H1 (cell line): ENCODE results near the gene ADCY2. TPM values are rescaled to one million over a fixed set of nuclear protein-coding genes. Genes with fewer than 3 reads are reported as not detected.

Source experiments
- CTCF ChIA-PET: fragments of 300-600 bp; sonication (Branson Sonifier 250); formaldehyde crosslinking; loops from one replicate; lab custom pipeline; 2021; ENCODE audit not compliant: partially characterized antibody; lab: Charles Lee
- POLR2A ChIA-PET: fragments of 300-600 bp; sonication (Branson Sonifier 250); formaldehyde crosslinking; loops from one replicate; lab custom pipeline; 2021; ENCODE audit warnings: inconsistent platforms; ENCODE audit not compliant: partially characterized antibody; lab: Charles Lee
- DNase-seq, 2 experiments: peaks; one replicate each; pipeline versions ENCODE4 v3.0.0 to v3.0.0-alpha.2; 2010 to 2022; ENCODE audit warnings: low spot score in 2 of 2, low read depth in 1 of 2, mixed read lengths in 1 of 2
- FAIRE-seq: peaks from 2 replicates; lab custom pipeline; 2011; peaks lifted over from hg19 to GRCh38; lab: Jason Lieb, UNC
- H2AFZ ChIP-seq: 2 replicates; pipeline ENCODE4 v1.8.1; 2012; ENCODE audit warnings: low read length, inconsistent platforms
- H2AK5ac ChIP-seq: 2 replicates; pipeline ENCODE4 v1.6.1; 2013; ENCODE audit warnings: low read depth, low read length
- H2BK120ac ChIP-seq: replicated peaks from 2 replicates; pipeline ENCODE3; 2013; ENCODE audit warnings: low read depth, low read length, inconsistent platforms
- H2BK12ac ChIP-seq: 2 replicates; pipeline ENCODE4 v1.6.1; 2013; ENCODE audit warnings: low read depth, low read length
- H2BK15ac ChIP-seq: 2 replicates; pipeline ENCODE4 v1.6.1; 2013; ENCODE audit warnings: low read length
- H2BK20ac ChIP-seq: 2 replicates; pipeline ENCODE4 v1.6.1; 2013; ENCODE audit warnings: low read length
- H2BK5ac ChIP-seq: 2 replicates; pipeline ENCODE4 v1.6.1; 2013; ENCODE audit warnings: low read depth, low read length
- H3K14ac ChIP-seq: 2 replicates; pipeline ENCODE4 v1.6.1; 2013; ENCODE audit warnings: inconsistent platforms; ENCODE audit not compliant: insufficient read length
- H3K18ac ChIP-seq: 2 replicates; pipeline ENCODE4 v1.6.1; 2013; ENCODE audit warnings: low read length; ENCODE audit errors: extremely low read depth
- H3K23ac ChIP-seq: 2 replicates; pipeline ENCODE4 v1.6.1; 2013; ENCODE audit warnings: inconsistent platforms; ENCODE audit not compliant: insufficient read length
- H3K23me2 ChIP-seq: 2 replicates; pipeline ENCODE4 v1.6.1; 2013; ENCODE audit warnings: low read depth, low read length
- H3K27ac ChIP-seq: 2 replicates; pipeline ENCODE4 v1.6.1; 2011; ENCODE audit warnings: low read depth, low read length, inconsistent platforms
- H3K27me3 ChIP-seq, 4 experiments: replicated peaks in 1 of 4; 1 replicate in 1 of 4; 2 replicates in 3 of 4; pipeline versions ENCODE4 v1.6.1 to v1.8.1; 2011 to 2013; ENCODE audit warnings: low read length in 3 of 4, mild to moderate bottlenecking in 3 of 4, inconsistent platforms in 2 of 4, mixed read lengths in 2 of 4, moderate library complexity in 1 of 4; ENCODE audit not compliant: control insufficient read depth in 3 of 4, insufficient read depth in 3 of 4; ENCODE audit errors: extremely low read depth in 1 of 4
- H3K36me3 ChIP-seq, 4 experiments: 2 replicates each; pipeline versions ENCODE4 v1.6.1 to v1.8.1; 2011 to 2013; ENCODE audit warnings: mild to moderate bottlenecking in 4 of 4, low read length in 3 of 4, moderate library complexity in 2 of 4, control low read depth in 1 of 4, inconsistent platforms in 1 of 4; ENCODE audit not compliant: insufficient read depth in 4 of 4, control insufficient read depth in 2 of 4
- H3K4ac ChIP-seq: replicated peaks from 2 replicates; pipeline ENCODE3; 2013; ENCODE audit warnings: low read length, low read depth, mixed read lengths, inconsistent platforms; ENCODE audit not compliant: insufficient read length
- H3K4me1 ChIP-seq, 4 experiments: replicated peaks in 1 of 4; 1 replicate in 1 of 4; 2 replicates in 3 of 4; pipeline versions ENCODE4 v1.6.1 to v1.8.1; 2011 to 2013; ENCODE audit warnings: low read length in 3 of 4, inconsistent platforms in 2 of 4, mixed read lengths in 1 of 4; ENCODE audit not compliant: insufficient read depth in 4 of 4, control insufficient read depth in 3 of 4
- H3K4me2 ChIP-seq, 2 experiments: 2 replicates each; pipeline versions ENCODE4 v1.6.1 to v1.8.1; 2011 to 2013; ENCODE audit warnings: low read depth in 2 of 2, low read length in 2 of 2, control low read depth in 1 of 2, inconsistent platforms in 1 of 2, mild to moderate bottlenecking in 1 of 2; ENCODE audit not compliant: insufficient read depth in 1 of 2
- H3K4me3 ChIP-seq, 4 experiments: fragments of 200-600, 300-600 bp in 1 of 4; sonication (generic), shearing (Covaris generic), sonication (Bioruptor Twin) in 1 of 4; 2 replicates each; pipeline versions ENCODE4 v1.5.1 to v1.8.1; 2011 to 2016; ENCODE audit warnings: low read length in 4 of 4, low read depth in 3 of 4, control low read depth in 2 of 4, inconsistent platforms in 2 of 4, mild to moderate bottlenecking in 2 of 4, mixed read lengths in 1 of 4, moderate library complexity in 1 of 4; ENCODE audit not compliant: insufficient read depth in 2 of 4; ENCODE audit errors: extremely low read depth in 1 of 4
- H3K56ac ChIP-seq: replicated peaks from 2 replicates; pipeline ENCODE3; 2013; ENCODE audit warnings: low read depth, mild to moderate bottlenecking, mixed read lengths, low read length, inconsistent platforms; ENCODE audit not compliant: insufficient read length
- H3K79me1 ChIP-seq: 2 replicates; pipeline ENCODE4 v1.6.1; 2013; ENCODE audit warnings: low read depth, low read length, control low read depth
- H3K79me2 ChIP-seq, 2 experiments: 2 replicates each; pipeline versions ENCODE4 v1.6.1 to v1.8.1; 2012 to 2013; ENCODE audit warnings: low read length in 2 of 2, mild to moderate bottlenecking in 2 of 2, inconsistent platforms in 1 of 2; ENCODE audit not compliant: insufficient read depth in 2 of 2, control insufficient read depth in 1 of 2
- H3K9ac ChIP-seq, 4 experiments: replicated peaks in 1 of 4; 1 replicate in 1 of 4; 2 replicates in 3 of 4; pipeline versions ENCODE4 v1.6.1 to v1.8.1; 2011 to 2013; ENCODE audit warnings: low read depth in 3 of 4, low read length in 3 of 4, control low read depth in 2 of 4, mild to moderate bottlenecking in 2 of 4, moderate library complexity in 2 of 4, inconsistent platforms in 1 of 4; ENCODE audit errors: extremely low read depth in 1 of 4
- H3K9me3 ChIP-seq, 2 experiments: 2 replicates each; pipeline versions ENCODE4 v1.6.1 to v1.8.1; 2012 to 2013; ENCODE audit warnings: mild to moderate bottlenecking in 2 of 2, moderate library complexity in 2 of 2, control low read depth in 1 of 2, inconsistent platforms in 1 of 2, low read depth in 1 of 2, low read length in 1 of 2, mixed read lengths in 1 of 2; ENCODE audit not compliant: insufficient read depth in 2 of 2
- H4K20me1 ChIP-seq, 2 experiments: replicated peaks in 1 of 2; 2 replicates each; pipeline versions ENCODE3 to v1.8.1; 2011 to 2013; ENCODE audit warnings: inconsistent platforms in 2 of 2, low read length in 2 of 2, mild to moderate bottlenecking in 1 of 2; ENCODE audit not compliant: insufficient read depth in 2 of 2, control insufficient read depth in 1 of 2
- H4K5ac ChIP-seq: 2 replicates; pipeline ENCODE4 v1.6.1; 2013; ENCODE audit warnings: low read length, low read depth, mixed read lengths, inconsistent platforms; ENCODE audit not compliant: insufficient read length
- H4K8ac ChIP-seq: 2 replicates; pipeline ENCODE4 v1.8.0; 2013; ENCODE audit warnings: mild to moderate bottlenecking, moderate library complexity, low read length, inconsistent platforms; ENCODE audit not compliant: insufficient read depth; ENCODE audit errors: extremely low read depth
- H4K91ac ChIP-seq: replicated peaks from 2 replicates; pipeline ENCODE3; 2013; ENCODE audit warnings: low read length, mixed read lengths, inconsistent platforms; ENCODE audit not compliant: insufficient read length
- ASH2L ChIP-seq: fragments of 200-600, 300-600 bp; sonication (generic); IDR thresholded peaks from one replicate; pipeline ENCODE4 v1.7.1; 2017; ENCODE audit warnings: low read length
- JUND ChIP-seq: IDR thresholded peaks from 2 replicates; pipeline ENCODE4 v1.6.1; 2011; ENCODE audit warnings: mild to moderate bottlenecking, improper control_type of control experiment, low read length
- KDM5A ChIP-seq: fragments of 200-600 bp; IDR thresholded peaks from 2 replicates; pipeline ENCODE4 v1.7.1; 2012; ENCODE audit warnings: mild to moderate bottlenecking, low read length, inconsistent platforms, mixed read lengths
- RFX5 ChIP-seq: IDR thresholded peaks from 2 replicates; pipeline ENCODE4 v1.6.1; 2011; ENCODE audit warnings: low read depth, low read length, improper control_type of control experiment, borderline replicate concordance
- RNF2 ChIP-seq: fragments of 200-900, 300-1000 bp; sonication (generic); IDR thresholded peaks from 2 replicates; pipeline ENCODE4 v1.7.1; 2016; ENCODE audit warnings: borderline replicate concordance, low read depth, mild to moderate bottlenecking, antibody characterized with exemption, low read length; ENCODE audit not compliant: poor library complexity, severe bottlenecking; ENCODE audit errors: missing control alignments
- SP1 ChIP-seq: IDR thresholded peaks from 2 replicates; pipeline ENCODE4 v1.6.1; 2011; ENCODE audit warnings: low read depth, low read length
- TBP ChIP-seq: IDR thresholded peaks from 2 replicates; pipeline ENCODE4 v1.6.1; 2011; ENCODE audit warnings: low read depth, low read length, improper control_type of control experiment
- WGBS, 2 experiments: shearing (Covaris generic) in 1 of 2; methylation state at CpG; one replicate each; pipeline versions ENCODE4 v1.1.6 to v1.1.7; 2013 to 2015; ENCODE audit warnings: low lambda C conversion rate in 2 of 2, mixed read lengths in 2 of 2, inconsistent platforms in 1 of 2, low coverage in 1 of 2, missing lambda C conversion rate in 1 of 2; ENCODE audit not compliant: insufficient replicate concordance in 2 of 2, insufficient coverage in 1 of 2, insufficient read length in 1 of 2; ENCODE audit errors: extremely low coverage in 1 of 2, missing lambda C conversion rate in 1 of 2; 5-methylcytosine and 5-hydroxymethylcytosine counted together
- polyA plus RNA-seq, 7 experiments: library from polyadenylated mRNA; depleted of rRNA in 3 of 7; stranded (reverse) in 5 of 7; unstranded in 2 of 7; fragments of >200 nt in 5 of 7; fragments of 200-250 nt in 2 of 7; gene quantifications; 1 replicate in 5 of 7; 2 replicates in 1 of 7; 4 replicates in 1 of 7; pipeline versions ENCODE4 v1.2.1 to v1.2.3, GENCODE V29; 2011 to 2013; ENCODE audit warnings: missing spikeins in 2 of 7, mixed read lengths in 2 of 7
- total RNA-seq: library from RNA; stranded (reverse); fragmentation: NEBNext Ultra II Directional; extraction: Animal tissue kit (Norgen Biotek cat#: 25700); gene quantifications from 2 replicates; pipeline ENCODE4 v1.2.1, GENCODE V29; 2021
- TF ChIP-seq, protein P1 (sequence below): IDR thresholded peaks from 2 replicates; pipeline ENCODE4 v1.6.1; 2012; ENCODE audit warnings: inconsistent platforms

The ADCY2 gene
- total and polyA plus RNA-seq, 2 of the 8 experiments (the other 6 are each of a cell fraction or from before 2014, with no cell fraction given): 35.8 to 122 TPM

DNA sequence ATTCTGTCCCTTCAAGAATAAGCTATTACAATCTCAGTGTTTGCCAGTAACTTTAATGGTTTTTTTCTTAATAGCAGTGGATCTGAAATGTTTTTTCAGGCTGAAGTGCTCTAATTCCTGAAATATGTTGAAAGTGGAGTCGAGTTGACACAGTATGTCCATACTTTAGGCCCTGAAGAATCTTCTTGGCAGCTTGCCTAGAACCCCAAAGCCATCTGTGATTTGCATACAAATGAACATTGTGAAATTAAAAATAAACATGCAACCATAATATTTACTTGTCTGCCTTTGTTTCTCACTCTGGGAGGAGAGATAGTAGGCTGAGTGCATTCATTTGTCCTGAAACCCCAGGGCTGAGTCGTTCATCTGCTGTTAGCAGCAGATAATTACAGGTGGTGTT, 152.7 kb downstream of the ADCY2 start:
- Histone ChIP-seq H2BK120ac (no peak overlapping the region), H4K5ac (no peak overlapping the region), H4K91ac (no peak overlapping the region), H3K9me3 (no peaks in the 10 kb centered on the region), H3K4me2 (no peak overlapping the region), H3K27me3 (no peaks in the 10 kb centered on the region), H3K9ac (no peak overlapping the region), H2BK15ac (no peak overlapping the region), H2AK5ac (no peak overlapping the region), H3K79me1 (no peaks in the 10 kb centered on the region), H3K4me3 (no peak overlapping the region), H4K20me1 (peaks cover 0 to 3% of the 10 kb centered on the region in 2 experiments), H3K56ac (no peak overlapping the region), H2BK5ac (no peak overlapping the region), H2AFZ (no peak overlapping the region), H2BK12ac (no peak overlapping the region), H3K18ac (no peak overlapping the region), H3K23me2 (no peaks in the 10 kb centered on the region), H3K79me2 (peaks cover 0 to 15% of the 10 kb centered on the region in 2 experiments; a peak in 3 of 4 replicates), H3K4ac (no peak overlapping the region), H3K27ac (no peak overlapping the region), H2BK20ac (no peak overlapping the region), H3K23ac (no peak overlapping the region), H3K36me3 (peaks cover 0 to 13% (median 6%) of the 10 kb centered on the region in 4 experiments; a peak in 4 of 8 replicates), H3K14ac (no peak overlapping the region), H4K8ac (no peak overlapping the region), H3K4me1 (peaks cover 0 to 2% (median 0%) of the 10 kb centered on the region in 4 experiments; a peak in 1 of 7 replicates)
- POLR2A ChIA-PET: no interaction called here
- CTCF ChIA-PET: interaction anchor here (1.5 kb wide), 1 partner anchor 11 kb away, joined by 4 read pairs; no protein-coding TSS in a partner anchor
- TF ChIP-seq TBP (no peak), ASH2L (no peak), SP1 (no peak), KDM5A (no peak), JUND (no peak), RNF2 (no peak), RFX5 (no peak)
- TF ChIP-seq, protein P1, sequence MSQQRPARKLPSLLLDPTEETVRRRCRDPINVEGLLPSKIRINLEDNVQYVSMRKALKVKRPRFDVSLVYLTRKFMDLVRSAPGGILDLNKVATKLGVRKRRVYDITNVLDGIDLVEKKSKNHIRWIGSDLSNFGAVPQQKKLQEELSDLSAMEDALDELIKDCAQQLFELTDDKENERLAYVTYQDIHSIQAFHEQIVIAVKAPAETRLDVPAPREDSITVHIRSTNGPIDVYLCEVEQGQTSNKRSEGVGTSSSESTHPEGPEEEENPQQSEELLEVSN: no peak
- FAIRE-seq (no peak), DNase-seq (no peak)
- 85% methylated on average over 2 of the region's 2 CpGs; no CpG with 5 or more reads in 1 of the 2 experiments for WGBS, 2 experiments
